Measurements from ENCODE around the gene LVRN.
A peak's percentile ranks its signal among the peaks of the same experiment; 100 is the strongest.

LVRN gene

GRCh38 chr5:116045821-116046220, 83.5 kb downstream of the LVRN start:
- TF ChIP-seq CTCF (IDR thresholded peaks at IDR 0.05; ENCODE audit: low read depth, low read length): no peak
- no peak for DNase-seq (ENCODE audit: extremely low read depth, low read depth)

GRCh38 chr5:116046261-116046660, 84.0 kb downstream of the LVRN start:
- no peak for DNase-seq (ENCODE audit: extremely low read depth, low read depth)
- TF ChIP-seq CTCF (IDR thresholded peaks at IDR 0.05; ENCODE audit: low read depth, low read length): no peak

GRCh38 chr5:116046823-116047222, 84.5 kb downstream of the LVRN start:
- no peak for TF ChIP-seq CTCF (IDR thresholded peaks at IDR 0.05; ENCODE audit: low read depth, low read length)

GRCh38 chr5:116058346-116058936, 96.2 kb downstream of the LVRN start:
- no peak for DNase-seq (ENCODE audit: extremely low read depth, low read depth)
- no peak for TF ChIP-seq CTCF (IDR thresholded peaks at IDR 0.05; ENCODE audit: low read depth, low read length)

More at GRCh38 chr5:116046823-116047222, 84.5 kb downstream of the LVRN start:
- DNase-seq (ENCODE audit: extremely low read depth, low read depth): no peak

- no peak for TF ChIP-seq CTCF (IDR thresholded peaks at IDR 0.05; ENCODE audit: low read depth, low read length)
- DNase-seq (ENCODE audit: extremely low read depth, low read depth): no peak
Observed at GRCh38 chr5:116062352-116062751, 100.1 kb downstream of the LVRN start.

- DNase-seq (ENCODE audit: extremely low read depth, low read depth): no peak
- no peak for TF ChIP-seq CTCF (IDR thresholded peaks at IDR 0.05; ENCODE audit: low read depth, low read length)
Observed at GRCh38 chr5:116063950-116064349, 101.7 kb downstream of the LVRN start.

- DNase-seq (ENCODE audit: extremely low read depth, low read depth): no peak
Observed at GRCh38 chr5:116068028-116068632, 105.9 kb downstream of the LVRN start.

More at GRCh38 chr5:116068028-116068632, 105.9 kb downstream of the LVRN start:
- peak; percentile 70 for TF ChIP-seq CTCF (IDR thresholded peaks at IDR 0.05; ENCODE audit: low read depth, low read length)
